ENCODE measurements around the gene TRAK1. TPM values are rescaled to one million over a fixed set of nuclear protein-coding genes. Genes with fewer than 3 reads are reported as not detected.
A peak's percentile ranks its signal among the peaks of the same experiment; 100 is the strongest.

Gene TRAK1
- total RNA-seq, 1 donor from 2014 or later = 58.4 TPM

GRCh38 chr3:42050126-42050525 is 41.0 kb upstream of the TRAK1 start:
- DNase-seq = no peak
- H3K27ac Mint-ChIP-seq = peak overlapping the region; percentile 83
- TF ChIP-seq, protein P1, sequence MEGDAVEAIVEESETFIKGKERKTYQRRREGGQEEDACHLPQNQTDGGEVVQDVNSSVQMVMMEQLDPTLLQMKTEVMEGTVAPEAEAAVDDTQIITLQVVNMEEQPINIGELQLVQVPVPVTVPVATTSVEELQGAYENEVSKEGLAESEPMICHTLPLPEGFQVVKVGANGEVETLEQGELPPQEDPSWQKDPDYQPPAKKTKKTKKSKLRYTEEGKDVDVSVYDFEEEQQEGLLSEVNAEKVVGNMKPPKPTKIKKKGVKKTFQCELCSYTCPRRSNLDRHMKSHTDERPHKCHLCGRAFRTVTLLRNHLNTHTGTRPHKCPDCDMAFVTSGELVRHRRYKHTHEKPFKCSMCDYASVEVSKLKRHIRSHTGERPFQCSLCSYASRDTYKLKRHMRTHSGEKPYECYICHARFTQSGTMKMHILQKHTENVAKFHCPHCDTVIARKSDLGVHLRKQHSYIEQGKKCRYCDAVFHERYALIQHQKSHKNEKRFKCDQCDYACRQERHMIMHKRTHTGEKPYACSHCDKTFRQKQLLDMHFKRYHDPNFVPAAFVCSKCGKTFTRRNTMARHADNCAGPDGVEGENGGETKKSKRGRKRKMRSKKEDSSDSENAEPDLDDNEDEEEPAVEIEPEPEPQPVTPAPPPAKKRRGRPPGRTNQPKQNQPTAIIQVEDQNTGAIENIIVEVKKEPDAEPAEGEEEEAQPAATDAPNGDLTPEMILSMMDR (IDR thresholded peaks at IDR 0.05) = no peak
- peaks cover 10% of the 10 kb centered on the region for H3K36me3 Mint-ChIP-seq (ENCODE audit: low read depth)
- H3K4me3 Mint-ChIP-seq = no peak overlapping the region
- H3K4me1 Mint-ChIP-seq = peaks cover 85% of the 10 kb centered on the region
- H3K9me3 Mint-ChIP-seq = no peaks in the 10 kb centered on the region
- ChIA-PET POLR2A (interaction anchor here (1.5 to 5.5 kb wide), 3 partner anchors 13 to 37 kb away, joined by 5 to 47 read pairs (median 13); no protein-coding TSS in a partner anchor), CTCF (interaction anchor here (1.1 kb wide), 2 partner anchors 44 to 49 kb away, joined by 3 to 4 read pairs; no protein-coding TSS in a partner anchor)
- H3K27me3 Mint-ChIP-seq = no peaks in the 10 kb centered on the region
- intact Hi-C loops (cut with micrococcal nuclease) = no loop called here
- ATAC-seq (ENCODE audit: low read depth) = no peak

GRCh38 chr3:42051384-42052131 is 39.6 kb upstream of the TRAK1 start:
- H3K27me3 Mint-ChIP-seq = no peaks in the 10 kb centered on the region
- ATAC-seq (ENCODE audit: low read depth) (peak; percentile 59), DNase-seq (no peak)
- H3K9me3 Mint-ChIP-seq = no peaks in the 10 kb centered on the region
- intact Hi-C loops (cut with micrococcal nuclease) = loop anchor here (1.0 kb wide), 1 partner anchor 10 kb away; no protein-coding TSS in a partner anchor
- H3K4me1 Mint-ChIP-seq = peaks cover 83% of the 10 kb centered on the region
- ChIA-PET CTCF (interaction anchor here (1.0 to 1.5 kb wide), 4 partner anchors 27 to 52 kb away, joined by 3 to 5 read pairs (median 3); no protein-coding TSS in a partner anchor), POLR2A (interaction anchor here (0.9 to 5.5 kb wide), 7 partner anchors 10 to 43 kb away, joined by 3 to 47 read pairs (median 7); no protein-coding TSS in a partner anchor)
- H3K27ac Mint-ChIP-seq = peak overlapping the region; percentile 81
- TF ChIP-seq, protein P1 (IDR thresholded peaks at IDR 0.05) = no peak
- peak overlapping the region; percentile 19 for H3K4me3 Mint-ChIP-seq
- peaks cover 15% of the 10 kb centered on the region for H3K36me3 Mint-ChIP-seq (ENCODE audit: low read depth)

- POLR2A ChIA-PET = interaction anchor here (0.6 to 5.5 kb wide), 8 partner anchors 9 to 52 kb away, joined by 3 to 47 read pairs (median 6); no protein-coding TSS in a partner anchor
- no peak for DNase-seq
- H3K4me1 Mint-ChIP-seq = peaks cover 85% of the 10 kb centered on the region
Observed at GRCh38 chr3:42052132-42052483, 39.0 kb upstream of the TRAK1 start.

GRCh38 chr3:42052484-42053351 is 38.4 kb upstream of the TRAK1 start:
- CTCF ChIA-PET = interaction anchor here (0.5 to 1.6 kb wide), 3 partner anchors 10 to 26 kb away, joined by 3 to 5 read pairs (median 3); no protein-coding TSS in a partner anchor
- POLR2A ChIA-PET = interaction anchor here (0.6 to 5.5 kb wide), 8 partner anchors 9 to 53 kb away, joined by 3 to 47 read pairs (median 6); no protein-coding TSS in a partner anchor
- H3K4me3 Mint-ChIP-seq = no peak overlapping the region
- no peak for ATAC-seq (ENCODE audit: low read depth)
- TF ChIP-seq, protein P1 (IDR thresholded peaks at IDR 0.05) = no peak
- no peaks in the 10 kb centered on the region for H3K27me3 Mint-ChIP-seq
- H3K4me1 Mint-ChIP-seq = peaks cover 85% of the 10 kb centered on the region
- peaks cover 15% of the 10 kb centered on the region for H3K36me3 Mint-ChIP-seq (ENCODE audit: low read depth)
- DNase-seq = no peak
- H3K9me3 Mint-ChIP-seq = no peaks in the 10 kb centered on the region
- intact Hi-C loops (cut with micrococcal nuclease) = loop anchor here (1.0 kb wide), 1 partner anchor 9 kb away; no protein-coding TSS in a partner anchor
- H3K27ac Mint-ChIP-seq = peak overlapping the region; percentile 81

More at GRCh38 chr3:42052132-42052483, 39.0 kb upstream of the TRAK1 start:
- H3K9me3 Mint-ChIP-seq = no peaks in the 10 kb centered on the region
- peaks cover 15% of the 10 kb centered on the region for H3K36me3 Mint-ChIP-seq (ENCODE audit: low read depth)
- no peaks in the 10 kb centered on the region for H3K27me3 Mint-ChIP-seq
- TF ChIP-seq, protein P1 (IDR thresholded peaks at IDR 0.05) = no peak
- CTCF ChIA-PET = interaction anchor here (1.0 to 1.5 kb wide), 3 partner anchors 27 to 52 kb away, joined by 3 to 5 read pairs (median 3); no protein-coding TSS in a partner anchor
- peak overlapping the region; percentile 19 for H3K4me3 Mint-ChIP-seq
- ATAC-seq (ENCODE audit: low read depth) = peak; percentile 58
- intact Hi-C loops (cut with micrococcal nuclease) = loop anchor here (1.0 kb wide), 1 partner anchor 9 kb away; no protein-coding TSS in a partner anchor
- H3K27ac Mint-ChIP-seq = peak overlapping the region; percentile 81
